HEK293 (cell line): ENCODE data around the gene PTGER2.

Source experiments
- CTCF ChIA-PET: fragments of 350-600 bp; formaldehyde crosslinking; extraction: SDS; loops from one replicate; lab custom pipeline; 2021; ENCODE audit warnings: antibody characterized with exemption; lab: Yijun Ruan, JAX
- POLR2A ChIA-PET: fragments of 300-600 bp; formaldehyde crosslinking; extraction: SDS; loops from one replicate; lab custom pipeline; 2020; ENCODE audit warnings: antibody characterized with exemption, inconsistent platforms; lab: Yijun Ruan, JAX
- H3K27ac ChIP-seq: fragments of 200-500 bp; sonication (Bioruptor generic); 2 replicates; pipeline ENCODE4 v1.5.1; 2014; ENCODE audit warnings: low read depth, low read length, control low read depth, inconsistent platforms; ENCODE audit errors: extremely low read depth
- H3K36me3 ChIP-seq, 2 experiments: fragments of 200-500 bp in 1 of 2; sonication (Bioruptor generic) in 1 of 2; 1 replicate in 1 of 2; 2 replicates in 1 of 2; pipeline ENCODE4 v1.5.1; 2014 to 2017; ENCODE audit warnings: inconsistent platforms in 2 of 2, low read length in 2 of 2; ENCODE audit not compliant: control insufficient read depth in 2 of 2, insufficient read depth in 1 of 2
- H3K4me1 ChIP-seq: fragments of 200-500 bp; sonication (Bioruptor generic); 2 replicates; pipeline ENCODE4 v1.5.1; 2014; ENCODE audit warnings: mild to moderate bottlenecking, low read length, inconsistent platforms; ENCODE audit not compliant: control insufficient read depth, insufficient read depth
- H3K4me3 ChIP-seq: 2 replicates; pipeline ENCODE4 v1.5.1; 2011; ENCODE audit warnings: low read depth, mild to moderate bottlenecking, control low read depth, low read length, moderate library complexity
- H3K9me3 ChIP-seq: fragments of 200-500 bp; sonication (Bioruptor generic); 2 replicates; pipeline ENCODE4 v1.5.1; 2014; ENCODE audit warnings: low read depth, low read length, inconsistent platforms; ENCODE audit not compliant: control insufficient read depth, insufficient read depth
- ELK4 ChIP-seq: IDR thresholded peaks from 2 replicates; pipeline ENCODE4 v1.6.1; 2011; ENCODE audit warnings: mild to moderate bottlenecking, low read depth, low read length, borderline replicate concordance
- GFI1B ChIP-seq: fragments of 450-650 bp; formaldehyde crosslinking; IDR thresholded peaks from 2 replicates; pipeline ENCODE4 v1.5.1; 2016; ENCODE audit warnings: missing biosample characterization, missing genetic modification characterization
- GLIS1 ChIP-seq: fragments of 450-650 bp; formaldehyde crosslinking; IDR thresholded peaks from 2 replicates; pipeline ENCODE4 v1.5.1; 2016; ENCODE audit warnings: missing biosample characterization, missing genetic modification characterization
- HOXC10 ChIP-seq: sonication (generic); formaldehyde crosslinking; IDR thresholded peaks from 2 replicates; pipeline ENCODE4 v1.8.1; 2023; ENCODE audit warnings: mild to moderate bottlenecking, missing genetic modification reagents
- KLF10 ChIP-seq: fragments of 450-650 bp; IDR thresholded peaks from 2 replicates; pipeline ENCODE4 v1.5.1; 2018; ENCODE audit warnings: missing biosample characterization, mild to moderate bottlenecking, missing genetic modification characterization
- KLF17 ChIP-seq: fragments of 450-650 bp; formaldehyde crosslinking; IDR thresholded peaks from 2 replicates; pipeline ENCODE4 v1.5.1; 2016; ENCODE audit warnings: missing biosample characterization, missing genetic modification characterization
- MYNN ChIP-seq: fragments of 450-650 bp; formaldehyde crosslinking; IDR thresholded peaks from 2 replicates; pipeline ENCODE4 v1.5.1; 2016; ENCODE audit warnings: missing biosample characterization, missing genetic modification characterization, borderline replicate concordance
- MZF1 ChIP-seq: fragments of 450-650 bp; formaldehyde crosslinking; IDR thresholded peaks from 2 replicates; pipeline ENCODE4 v1.5.1; 2017; ENCODE audit warnings: missing biosample characterization, missing genetic modification characterization, borderline replicate concordance
- PRDM1 ChIP-seq: fragments of 450-650 bp; formaldehyde crosslinking; IDR thresholded peaks from 2 replicates; pipeline ENCODE4; 2016; ENCODE audit warnings: missing biosample characterization, missing genetic modification characterization
- PRDM10 ChIP-seq: fragments of 450-650 bp; formaldehyde crosslinking; IDR thresholded peaks from 2 replicates; pipeline ENCODE4 v1.5.1; 2016; ENCODE audit warnings: missing biosample characterization, missing genetic modification characterization
- TSHZ1 ChIP-seq: fragments of 450-650 bp; formaldehyde crosslinking; IDR thresholded peaks from 2 replicates; pipeline ENCODE4 v1.5.1; 2016; ENCODE audit warnings: missing biosample characterization, missing genetic modification characterization, borderline replicate concordance
- ZFP41 ChIP-seq: fragments of 450-650 bp; formaldehyde crosslinking; IDR thresholded peaks from 2 replicates; pipeline ENCODE4 v1.5.1; 2016; ENCODE audit warnings: missing biosample characterization, missing genetic modification characterization, borderline replicate concordance
- ZNF10 ChIP-seq: fragments of 450-650 bp; formaldehyde crosslinking; IDR thresholded peaks from 2 replicates; pipeline ENCODE4 v1.5.1; 2017; ENCODE audit warnings: missing biosample characterization, missing genetic modification characterization
- ZNF18 ChIP-seq: fragments of 450-650 bp; formaldehyde crosslinking; IDR thresholded peaks from 2 replicates; pipeline ENCODE4 v1.5.1; 2016; ENCODE audit warnings: missing biosample characterization, missing genetic modification characterization
- ZNF341 ChIP-seq: fragments of 450-650 bp; formaldehyde crosslinking; IDR thresholded peaks from 2 replicates; pipeline ENCODE4; 2016; ENCODE audit warnings: low read depth, missing biosample characterization, missing genetic modification characterization
- ZNF529 ChIP-seq: fragments of 450-650 bp; formaldehyde crosslinking; IDR thresholded peaks from 2 replicates; pipeline ENCODE4 v1.5.1; 2017; ENCODE audit warnings: missing genetic modification characterization, missing biosample characterization; ENCODE audit not compliant: insufficient replicate concordance
- ZNF596 ChIP-seq: fragments of 450-650 bp; IDR thresholded peaks from 2 replicates; pipeline ENCODE4 v1.5.0; 2018; ENCODE audit warnings: missing biosample characterization, mild to moderate bottlenecking, missing genetic modification characterization, moderate library complexity
- ZNF621 ChIP-seq: fragments of 450-650 bp; formaldehyde crosslinking; IDR thresholded peaks from 2 replicates; pipeline ENCODE4 v1.5.1; 2017; ENCODE audit warnings: missing biosample characterization, missing genetic modification characterization

The PTGER2 gene

GRCh38 chr14:52304248-52304904 is 9.7 kb upstream of the PTGER2 start:
- Histone ChIP-seq H3K36me3 (no peaks in the 10 kb centered on the region), H3K27ac (no peak overlapping the region), H3K9me3 (no peaks in the 10 kb centered on the region; the same call in 1 of the 2 replicates), H3K4me3 (no peak overlapping the region), H3K4me1 (no peaks in the 10 kb centered on the region)
- ChIA-PET CTCF (interaction anchor here (2.0 kb wide), 1 partner anchor 10 kb away, joined by 8 read pairs; the partner anchor contains the start of gene PTGER2), POLR2A (no interaction called here)
- TF ChIP-seq TSHZ1: no peak
- TF ChIP-seq PRDM10 (tag by site-specific recombination): no peak
- TF ChIP-seq MZF1: peak; percentile 57; the same call in 1 of the 2 replicates
- TF ChIP-seq PRDM1 (tag by site-specific recombination): peak; percentile 68
- TF ChIP-seq GFI1B (tag by site-specific recombination): no peak
- TF ChIP-seq ELK4: no peak
- TF ChIP-seq ZNF10 (tag by site-specific recombination): no peak

GRCh38 chr14:52305014-52305413 is 9.1 kb upstream of the PTGER2 start:
- TF ChIP-seq ZNF621 (tag by site-specific recombination): no peak
- no peak for TF ChIP-seq KLF10 (tag by site-specific recombination)
- TF ChIP-seq GLIS1: no peak
- TF ChIP-seq MYNN (tag by site-specific recombination): no peak
- TF ChIP-seq ZNF529: no peak
- TF ChIP-seq ZNF596 (tag by site-specific recombination): no peak
- no peak for TF ChIP-seq HOXC10
- no peak for TF ChIP-seq ZNF341 (tag by site-specific recombination)
- no peak for TF ChIP-seq ZFP41 (tag by site-specific recombination)
- no peak for TF ChIP-seq ZNF18 (tag by site-specific recombination)
- TF ChIP-seq KLF17 (tag by site-specific recombination): no peak
- Histone ChIP-seq H3K27ac (no peak overlapping the region), H3K4me1 (no peaks in the 10 kb centered on the region), H3K9me3 (no peaks in the 10 kb centered on the region; the same call in 1 of the 2 replicates), H3K4me3 (no peak overlapping the region), H3K36me3 (no peaks in the 10 kb centered on the region)
- ChIA-PET POLR2A (no interaction called here), CTCF (interaction anchor here (2.0 kb wide), 1 partner anchor 9 kb away, joined by 8 read pairs; the partner anchor contains the start of gene PTGER2)
